22Rv1 (cell line): Measurements from ENCODE around the gene DAP3.
"Not testable (repeated sequence)": the region's sequence is repeated elsewhere in the genome, so short reads cannot be mapped to it uniquely, and the experiment has no call there.

ENCODE experiments used
- CTCF ChIP-seq: fragments of 450-650 bp; IDR thresholded peaks from 2 replicates; pipeline ENCODE4 v1.5.1; 2017; ENCODE audit warnings: mild to moderate bottlenecking
- ZFX ChIP-seq: fragments of 450-650 bp; IDR thresholded peaks from 2 replicates; pipeline ENCODE4 v1.6.1; 2017; ENCODE audit warnings: antibody characterized with exemption, borderline replicate concordance

GRCh38 chr1:155748141-155748540, 59.2 kb downstream of the DAP3 start:
- not testable (repeated sequence) for TF ChIP-seq CTCF, ZFX
